HCT116 (cell line): ENCODE data around the gene LRRIQ3. TPM values are rescaled to one million over a fixed set of nuclear protein-coding genes. Genes with fewer than 3 reads are reported as not detected.
"Not testable (repeated sequence)": the region's sequence is repeated elsewhere in the genome, so short reads cannot be mapped to it uniquely, and the experiment has no call there.

Source experiments
- ATAC-seq: fragments of 200-7000 bp; cut with Tn5 transposase; 2 replicates; pipeline ENCODE4 v1.9.1; 2020; ENCODE audit warnings: mild to moderate bottlenecking, moderate library complexity
- BruUV-seq: library from RNA; stranded (reverse); fragments of 400-500 nt; replicated peaks from 2 replicates; lab custom pipeline; 2021; lab: Mats Ljungman, UMichigan
- CTCF ChIA-PET: fragments of 300-600 bp; sonication (Branson Sonifier 250); formaldehyde crosslinking; loops from one replicate; lab custom pipeline; 2021; ENCODE audit warnings: antibody characterized with exemption; lab: Charles Lee
- POLR2A ChIA-PET: fragments of 300-600, 350-600 bp; sonication (Branson Sonifier 250); formaldehyde crosslinking; loops from one replicate; lab custom pipeline; 2021; ENCODE audit warnings: antibody characterized with exemption; lab: Charles Lee
- RAD21 ChIA-PET, 2 experiments: fragments of 300-600 bp; sonication (Branson Sonifier 250); formaldehyde crosslinking; loops; one replicate each; lab custom pipeline; 2023; ENCODE audit warnings: low total read pairs in 2 of 2; ENCODE audit not compliant: uncharacterized antibody in 2 of 2, unreplicated experiment in 2 of 2, low non-redundant PET in 1 of 2; lab: Charles Lee
- DNase-seq: peaks from one replicate; pipeline ENCODE4 v3.0.0-alpha.2; 2010; ENCODE audit warnings: low read depth, low spot score
- H2AFZ ChIP-seq: fragments of 200-600 bp; shearing (Covaris generic), sonication (generic); 2 replicates; pipeline ENCODE4 v1.6.1; 2017; ENCODE audit warnings: low read depth, mixed run types, mixed read lengths, antibody characterized with exemption, low read length; ENCODE audit not compliant: poor library complexity, severe bottlenecking
- H3K27ac ChIP-seq: 2 replicates; pipeline ENCODE4 v1.5.1; 2012; ENCODE audit warnings: low read depth, low read length
- H3K27me3 ChIP-seq: fragments of 200-600 bp; sonication (generic); 2 replicates; pipeline ENCODE4 v1.6.1; 2016; ENCODE audit warnings: mixed run types, low read length, mixed read lengths; ENCODE audit not compliant: insufficient read depth
- H3K36me3 ChIP-seq, 2 experiments: fragments of 200-500 bp in 1 of 2; fragments of 200-600 bp in 1 of 2; sonication (Bioruptor generic) in 1 of 2; sonication (generic) in 1 of 2; 2 replicates each; pipeline versions ENCODE4 v1.5.1 to v1.6.1; 2014 to 2016; ENCODE audit warnings: low read length in 2 of 2, inconsistent platforms in 1 of 2, mixed read lengths in 1 of 2, mixed run types in 1 of 2; ENCODE audit not compliant: insufficient read depth in 2 of 2, control insufficient read depth in 1 of 2
- H3K4me1 ChIP-seq, 2 experiments: fragments of 200-600 bp in 1 of 2; sonication (generic) in 1 of 2; 2 replicates each; pipeline versions ENCODE4 v1.5.1 to v1.6.1; 2012 to 2017; ENCODE audit warnings: low read length in 2 of 2, inconsistent platforms in 1 of 2, mild to moderate bottlenecking in 1 of 2, mixed read lengths in 1 of 2, mixed run types in 1 of 2, moderate library complexity in 1 of 2; ENCODE audit not compliant: insufficient read depth in 2 of 2, control insufficient read depth in 1 of 2
- H3K4me2 ChIP-seq: fragments of 200-600 bp; sonication (generic); 2 replicates; pipeline ENCODE4 v1.6.1; 2017; ENCODE audit warnings: mixed run types, low read length, mixed read lengths
- H3K4me3 ChIP-seq, 2 experiments: fragments of 200-600 bp in 1 of 2; sonication (generic) in 1 of 2; replicated peaks in 1 of 2; 2 replicates each; pipeline ENCODE4 v1.5.1; 2011 to 2016; ENCODE audit warnings: low read length in 2 of 2, control low read depth in 1 of 2, low read depth in 1 of 2, mild to moderate bottlenecking in 1 of 2, mixed read lengths in 1 of 2, mixed run types in 1 of 2
- H3K79me2 ChIP-seq: fragments of 200-600 bp; sonication (generic); 2 replicates; pipeline ENCODE4 v1.6.1; 2017; ENCODE audit warnings: mild to moderate bottlenecking, mixed run types, low read length, moderate library complexity, mixed read lengths; ENCODE audit not compliant: insufficient read depth
- H3K9ac ChIP-seq: fragments of 200-600 bp; sonication (generic); 2 replicates; pipeline ENCODE4 v1.6.1; 2016; ENCODE audit warnings: low read length, mixed read lengths
- H3K9me2 ChIP-seq: fragments of 200-600 bp; sonication (generic), shearing (Covaris generic); 2 replicates; pipeline ENCODE4 v1.6.1; 2017; ENCODE audit warnings: mixed run types, mild to moderate bottlenecking, moderate library complexity; ENCODE audit not compliant: insufficient read depth
- H3K9me3 ChIP-seq, 2 experiments: fragments of 200-500 bp in 1 of 2; fragments of 200-600 bp in 1 of 2; sonication (Bioruptor generic) in 1 of 2; sonication (generic) in 1 of 2; 2 replicates each; pipeline ENCODE4 v1.6.1; 2014 to 2017; ENCODE audit warnings: low read length in 2 of 2, mixed read lengths in 2 of 2, inconsistent platforms in 1 of 2, low read depth in 1 of 2, mild to moderate bottlenecking in 1 of 2, mixed run types in 1 of 2, moderate library complexity in 1 of 2; ENCODE audit not compliant: control insufficient read depth in 1 of 2, insufficient read depth in 1 of 2
- H4K20me1 ChIP-seq: fragments of 200-600 bp; sonication (generic), shearing (Covaris generic); 2 replicates; pipeline ENCODE4 v1.6.1; 2017; ENCODE audit warnings: mixed run types, mild to moderate bottlenecking, moderate library complexity; ENCODE audit not compliant: insufficient read depth
- ATF3 ChIP-seq: IDR thresholded peaks from 2 replicates; pipeline ENCODE4 v1.6.1; 2012
- EGR1 ChIP-seq: IDR thresholded peaks from 2 replicates; pipeline ENCODE4 v1.6.1; 2012; ENCODE audit warnings: low read depth
- EZH2 ChIP-seq: fragments of 200-600 bp; sonication (generic); IDR thresholded peaks from 2 replicates; pipeline ENCODE4 v1.6.1; 2017; ENCODE audit warnings: antibody characterized with exemption, mixed run types
- EZH2phosphoT487 ChIP-seq: fragments of 200-600 bp; IDR thresholded peaks from 2 replicates; pipeline ENCODE4 v1.6.1; 2018; ENCODE audit warnings: antibody characterized with exemption, borderline replicate concordance
- MAX ChIP-seq: IDR thresholded peaks from 2 replicates; pipeline ENCODE4 v1.6.1; 2012
- SIN3A ChIP-seq: IDR thresholded peaks from 2 replicates; pipeline ENCODE4 v1.6.1; 2012; ENCODE audit warnings: low read depth
- SP1 ChIP-seq: IDR thresholded peaks from 2 replicates; pipeline ENCODE4 v1.6.1; 2012; ENCODE audit warnings: low read depth
- SRF ChIP-seq: IDR thresholded peaks from 2 replicates; pipeline ENCODE4 v1.6.1; 2012; ENCODE audit warnings: low read depth
- TCF7L2 ChIP-seq: IDR thresholded peaks from 2 replicates; pipeline ENCODE4 v1.7.0; 2011; ENCODE audit warnings: borderline replicate concordance, inconsistent platforms; ENCODE audit not compliant: insufficient read depth, insufficient read length; ENCODE audit errors: extremely low read depth
- intact Hi-C: fragments of 100-400 bp; cut with micrococcal nuclease; formaldehyde crosslinking; loops from 2 replicates; pipeline ENCODE4 v1.10.0; 2022
- total RNA-seq: library from RNA; stranded (reverse); gene quantifications from one replicate; pipeline ENCODE4 v1.2.1, GENCODE V29; 2021; ENCODE audit not compliant: unreplicated experiment

Gene LRRIQ3
- total RNA-seq, 1 experiment from 2014 or later, result 1.1 TPM

- Histone ChIP-seq H3K36me3 (no peaks in the 10 kb centered on the region), H3K27me3 (no peaks in the 10 kb centered on the region), H3K4me2 (no peak overlapping the region), H2AFZ (no peak overlapping the region), H3K4me3 (no peak overlapping the region), H3K4me1 (peaks cover 3 to 10% of the 10 kb centered on the region in 2 experiments; a peak in 3 of 4 replicates), H3K9me3 (no peaks in the 10 kb centered on the region), H4K20me1 (no peaks in the 10 kb centered on the region), H3K9me2 (no peaks in the 10 kb centered on the region), H3K79me2 (no peaks in the 10 kb centered on the region), H3K9ac (no peak overlapping the region), H3K27ac (no peak overlapping the region)
- ChIA-PET CTCF (no interaction called here), RAD21 (no interaction called here), POLR2A (no interaction called here)
- ATAC-seq, result no peak
- TF ChIP-seq MAX, result no peak
- intact Hi-C loops, result no loop called here
- BruUV-seq, result no TSS peak
- DNase-seq, result no peak
Observed at GRCh38 chr1:74193908-74194307, 4.1 kb downstream of the LRRIQ3 start.

- no peak for ATAC-seq
- RAD21 ChIA-PET, result no interaction called here
- no peak overlapping the region for H3K4me3 ChIP-seq
- H2AFZ ChIP-seq, result no peak overlapping the region
- no peak overlapping the region for H3K4me2 ChIP-seq
- H3K27ac ChIP-seq, result no peak overlapping the region
- intact Hi-C loops, result no loop called here
- H3K9me3 ChIP-seq, result no peaks in the 10 kb centered on the region
- H3K9me2 ChIP-seq, result no peaks in the 10 kb centered on the region
- no peaks in the 10 kb centered on the region for H3K27me3 ChIP-seq
- no peaks in the 10 kb centered on the region for H3K79me2 ChIP-seq
- H4K20me1 ChIP-seq, result no peaks in the 10 kb centered on the region
- DNase-seq, result no peak
- H3K36me3 ChIP-seq, result no peaks in the 10 kb centered on the region
- no peak for TF ChIP-seq SP1
- TF ChIP-seq SRF, result no peak
- no peak for TF ChIP-seq EZH2phosphoT487
- no peak for TF ChIP-seq SIN3A
- no peak for TF ChIP-seq EGR1
- TF ChIP-seq EZH2, result no peak
- no peak for TF ChIP-seq MAX
- no peak for TF ChIP-seq ATF3
- TF ChIP-seq TCF7L2, result no peak
- no peaks in the 10 kb centered on the region for H3K4me1 ChIP-seq
- no peak overlapping the region for H3K9ac ChIP-seq
- no TSS peak for BruUV-seq
- CTCF ChIA-PET, result no interaction called here
- POLR2A ChIA-PET, result no interaction called here
Observed at GRCh38 chr1:74180490-74180889, 17.5 kb downstream of the LRRIQ3 start.

GRCh38 chr1:74174423-74174822, 23.6 kb downstream of the LRRIQ3 start:
- H3K4me1 ChIP-seq, H4K20me1 ChIP-seq, H3K4me3 ChIP-seq, H2AFZ ChIP-seq, H3K9ac ChIP-seq, H3K36me3 ChIP-seq, H3K27ac ChIP-seq, CTCF ChIA-PET, H3K9me2 ChIP-seq, H3K4me2 ChIP-seq, RAD21 ChIA-PET, H3K9me3 ChIP-seq, DNase-seq, intact Hi-C loops, H3K79me2 ChIP-seq, BruUV-seq, ATAC-seq, POLR2A ChIA-PET: not testable (repeated sequence)
- H3K27me3 ChIP-seq, result peaks cover 11% of the 10 kb centered on the region; the same call in 1 of the 2 replicates
